ENCODE results near the gene KANSL1. TPM values are rescaled to one million over a fixed set of nuclear protein-coding genes. Genes with fewer than 3 reads are reported as not detected.

The KANSL1 gene
- total RNA-seq, 1 donor from 2014 or later, result 56.2 TPM

DNA sequence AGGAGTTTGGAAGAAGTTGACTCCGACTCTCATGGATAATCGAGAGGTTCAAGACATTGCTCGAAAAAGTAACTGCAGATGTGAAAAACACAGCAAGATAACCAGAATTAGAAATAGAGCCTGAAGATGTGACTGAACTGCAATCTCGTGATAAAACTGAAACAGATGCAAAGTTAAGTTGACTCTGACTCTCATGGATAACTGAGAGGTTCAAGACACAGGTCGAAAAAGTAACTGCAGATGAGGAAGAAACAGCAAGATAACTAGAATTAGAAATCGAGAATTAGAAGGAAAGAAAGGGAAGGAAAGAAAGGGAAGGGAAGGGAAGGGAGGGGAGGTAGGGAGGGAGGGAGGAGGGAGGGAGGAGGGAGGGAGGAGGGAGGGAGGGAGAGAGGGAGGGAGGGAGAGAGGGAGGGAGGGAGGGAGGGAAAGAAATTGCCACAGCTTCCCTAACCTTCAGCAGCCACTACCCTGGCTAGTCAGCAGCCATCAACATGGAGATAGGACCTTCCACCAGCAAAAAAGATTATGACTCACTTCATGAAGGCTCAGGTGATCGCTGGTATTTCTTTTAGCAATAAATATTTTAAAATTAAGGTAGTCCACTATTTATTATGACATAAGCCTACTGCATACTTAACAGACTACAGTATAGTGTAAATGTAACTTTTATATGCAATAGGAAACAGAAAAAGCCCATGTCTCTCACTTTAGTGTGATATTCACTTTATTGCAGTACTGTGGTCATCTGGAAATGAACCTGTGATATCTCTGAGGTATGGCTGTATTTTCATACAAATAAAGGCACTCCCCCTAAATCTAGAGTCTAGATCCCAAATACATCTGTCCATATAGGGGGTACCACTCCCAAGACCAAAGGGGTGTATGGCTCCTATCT is 68.3 kb downstream of the KANSL1 start:
- no peak overlapping the region for H3K4me3 ChIP-seq (ENCODE audit: low read depth, low read length)
- DNase-seq (ENCODE audit: low read depth), result no peak
- H3K27me3 ChIP-seq (ENCODE audit: control insufficient read depth, insufficient read depth, low read length), result no peaks in the 10 kb centered on the region
- TF ChIP-seq, protein P1, sequence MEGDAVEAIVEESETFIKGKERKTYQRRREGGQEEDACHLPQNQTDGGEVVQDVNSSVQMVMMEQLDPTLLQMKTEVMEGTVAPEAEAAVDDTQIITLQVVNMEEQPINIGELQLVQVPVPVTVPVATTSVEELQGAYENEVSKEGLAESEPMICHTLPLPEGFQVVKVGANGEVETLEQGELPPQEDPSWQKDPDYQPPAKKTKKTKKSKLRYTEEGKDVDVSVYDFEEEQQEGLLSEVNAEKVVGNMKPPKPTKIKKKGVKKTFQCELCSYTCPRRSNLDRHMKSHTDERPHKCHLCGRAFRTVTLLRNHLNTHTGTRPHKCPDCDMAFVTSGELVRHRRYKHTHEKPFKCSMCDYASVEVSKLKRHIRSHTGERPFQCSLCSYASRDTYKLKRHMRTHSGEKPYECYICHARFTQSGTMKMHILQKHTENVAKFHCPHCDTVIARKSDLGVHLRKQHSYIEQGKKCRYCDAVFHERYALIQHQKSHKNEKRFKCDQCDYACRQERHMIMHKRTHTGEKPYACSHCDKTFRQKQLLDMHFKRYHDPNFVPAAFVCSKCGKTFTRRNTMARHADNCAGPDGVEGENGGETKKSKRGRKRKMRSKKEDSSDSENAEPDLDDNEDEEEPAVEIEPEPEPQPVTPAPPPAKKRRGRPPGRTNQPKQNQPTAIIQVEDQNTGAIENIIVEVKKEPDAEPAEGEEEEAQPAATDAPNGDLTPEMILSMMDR (IDR thresholded peaks at IDR 0.05; ENCODE audit: insufficient read depth, low read length, poor library complexity, severe bottlenecking), result no peak
- H3K36me3 ChIP-seq (ENCODE audit: control insufficient read depth, insufficient read depth, low read length), result no peaks in the 10 kb centered on the region

GRCh38 chr17:46123607-46124006 is 69.6 kb downstream of the KANSL1 start:
- Histone ChIP-seq H3K27me3 (ENCODE audit: control insufficient read depth, insufficient read depth, low read length) (no peaks in the 10 kb centered on the region), H3K36me3 (ENCODE audit: control insufficient read depth, insufficient read depth, low read length) (no peaks in the 10 kb centered on the region), H3K4me3 (ENCODE audit: low read depth, low read length) (no peak overlapping the region)
- DNase-seq (ENCODE audit: low read depth), result no peak
- TF ChIP-seq, protein P1 (IDR thresholded peaks at IDR 0.05; ENCODE audit: insufficient read depth, low read length, poor library complexity, severe bottlenecking), result no peak

DNA sequence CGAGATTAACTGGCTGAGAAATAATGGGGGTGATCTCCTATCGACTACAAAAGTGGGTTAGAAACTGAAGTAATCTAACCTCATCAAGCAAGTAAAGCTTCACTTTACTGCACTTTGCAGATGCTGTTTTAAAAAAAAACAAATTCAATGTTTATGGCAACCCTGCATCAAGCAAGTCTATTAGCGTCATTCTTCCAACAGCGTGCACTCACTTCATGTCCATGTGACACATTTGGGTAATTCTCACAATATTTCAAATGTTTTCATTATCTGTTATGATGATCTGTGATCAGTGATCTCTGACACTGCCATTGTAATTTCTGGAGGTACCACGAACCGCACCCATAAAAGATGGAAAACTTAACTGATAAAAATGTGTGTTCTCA is 70.8 kb downstream of the KANSL1 start:
- Histone ChIP-seq H3K4me3 (ENCODE audit: low read depth, low read length) (no peak overlapping the region), H3K27me3 (ENCODE audit: control insufficient read depth, insufficient read depth, low read length) (no peaks in the 10 kb centered on the region), H3K36me3 (ENCODE audit: control insufficient read depth, insufficient read depth, low read length) (no peaks in the 10 kb centered on the region)
- no peak for DNase-seq (ENCODE audit: low read depth)
- TF ChIP-seq, protein P1 (IDR thresholded peaks at IDR 0.05; ENCODE audit: insufficient read depth, low read length, poor library complexity, severe bottlenecking), result no peak

DNA sequence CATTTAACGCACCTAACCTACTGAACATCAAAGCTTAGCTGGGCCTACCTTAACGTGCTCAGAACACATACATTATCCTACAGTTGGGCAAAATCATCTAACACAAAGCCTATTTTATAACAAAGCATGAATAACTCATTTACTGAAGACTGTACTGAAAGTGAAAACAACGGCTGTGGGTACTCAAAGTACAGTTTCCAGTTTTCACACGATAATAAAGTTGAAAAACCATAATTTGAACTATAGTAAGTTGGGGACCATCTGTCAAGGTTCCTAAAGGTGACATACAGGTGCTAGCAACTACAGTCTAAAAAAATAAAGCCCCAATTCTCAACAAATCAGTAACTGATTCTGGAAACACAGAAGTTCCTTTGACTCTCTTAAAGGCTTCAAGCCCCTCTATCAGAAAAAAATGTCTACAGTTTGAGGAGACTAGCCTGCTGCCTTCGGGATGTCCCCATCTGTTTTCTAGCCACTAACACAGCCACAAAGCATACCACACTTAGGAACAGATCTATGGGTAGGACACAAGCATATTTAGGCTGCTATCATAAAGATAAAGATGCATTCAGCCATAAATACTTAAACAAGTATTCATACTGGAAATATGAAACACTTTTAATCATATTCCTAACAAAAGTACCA is 71.3 kb downstream of the KANSL1 start:
- Histone ChIP-seq H3K4me3 (ENCODE audit: low read depth, low read length) (no peak overlapping the region), H3K27me3 (ENCODE audit: control insufficient read depth, insufficient read depth, low read length) (no peaks in the 10 kb centered on the region), H3K36me3 (ENCODE audit: control insufficient read depth, insufficient read depth, low read length) (no peaks in the 10 kb centered on the region)
- DNase-seq (ENCODE audit: low read depth), result no peak
- TF ChIP-seq, protein P1 (IDR thresholded peaks at IDR 0.05; ENCODE audit: insufficient read depth, low read length, poor library complexity, severe bottlenecking), result no peak

GRCh38 chr17:46121165-46121764 is 72.0 kb downstream of the KANSL1 start:
- TF ChIP-seq, protein P1 (IDR thresholded peaks at IDR 0.05; ENCODE audit: insufficient read depth, low read length, poor library complexity, severe bottlenecking), result no peak
- H3K27me3 ChIP-seq (ENCODE audit: control insufficient read depth, insufficient read depth, low read length), result no peaks in the 10 kb centered on the region
- H3K4me3 ChIP-seq (ENCODE audit: low read depth, low read length), result no peak overlapping the region
- no peak for DNase-seq (ENCODE audit: low read depth)
- no peaks in the 10 kb centered on the region for H3K36me3 ChIP-seq (ENCODE audit: control insufficient read depth, insufficient read depth, low read length)
